Activated CD4-positive, alpha-beta T cell treated with anti-CD3 and anti-CD28 coated beads for 1 hour (primary cell): Measurements from ENCODE around the gene GORASP2.
A peak's percentile ranks its signal among the peaks of the same experiment; 100 is the strongest.

Experiments used
- DNase-seq: peaks from one replicate; pipeline ENCODE4 v3.0.0-alpha.2; 2020

Gene GORASP2

GRCh38 chr2:170924969-170925368 lies 4.1 kb upstream of the GORASP2 start:
- no peak for DNase-seq

- DNase-seq: no peak
Observed at GRCh38 chr2:170925923-170926322, 3.1 kb upstream of the GORASP2 start.

GRCh38 chr2:170926743-170927297 lies 2.2 kb upstream of the GORASP2 start:
- DNase-seq: no peak

- DNase-seq: no peak
Observed at GRCh38 chr2:170928036-170928823, 823 bp upstream of the GORASP2 start.

- DNase-seq: no peak
Observed at GRCh38 chr2:170929686-170930050, 615 bp downstream of the GORASP2 start.

GRCh38 chr2:170930131-170930990 lies 1.3 kb downstream of the GORASP2 start:
- DNase-seq: peak; percentile 34

- DNase-seq: no peak
Observed at GRCh38 chr2:170930991-170931266, 1.9 kb downstream of the GORASP2 start.

GRCh38 chr2:170932166-170932565 lies 3.1 kb downstream of the GORASP2 start:
- no peak for DNase-seq

GRCh38 chr2:170932948-170933347 lies 3.9 kb downstream of the GORASP2 start:
- DNase-seq: no peak

GRCh38 chr2:170937709-170938379 lies 8.8 kb downstream of the GORASP2 start:
- DNase-seq: no peak

- DNase-seq: no peak
Observed at GRCh38 chr2:170940066-170940465, 11.0 kb downstream of the GORASP2 start.

- no peak for DNase-seq
Observed at GRCh38 chr2:170942615-170943014, 13.6 kb downstream of the GORASP2 start.

- DNase-seq: no peak
Observed at GRCh38 chr2:170943041-170943440, 14.0 kb downstream of the GORASP2 start.

GRCh38 chr2:170943596-170943995 lies 14.5 kb downstream of the GORASP2 start:
- DNase-seq: no peak

GRCh38 chr2:170944545-170944944 lies 15.5 kb downstream of the GORASP2 start:
- no peak for DNase-seq

- DNase-seq: no peak
Observed at GRCh38 chr2:170949415-170949814, 20.4 kb downstream of the GORASP2 start.

- no peak for DNase-seq
Observed at GRCh38 chr2:170950221-170950761, 21.2 kb downstream of the GORASP2 start.

GRCh38 chr2:170953941-170954340 lies 24.9 kb downstream of the GORASP2 start:
- DNase-seq: no peak

- no peak for DNase-seq
Observed at GRCh38 chr2:170963386-170963785, 34.3 kb downstream of the GORASP2 start.

GRCh38 chr2:170965446-170966225 lies 36.6 kb downstream of the GORASP2 start:
- no peak for DNase-seq

- DNase-seq: no peak
Observed at GRCh38 chr2:170966648-170967396, 37.8 kb downstream of the GORASP2 start.

- no peak for DNase-seq
Observed at GRCh38 chr2:170967553-170967952, 38.5 kb downstream of the GORASP2 start.
